GM19351 (cell line): ENCODE results near the gene TMCO5A.

ENCODE experiments used
- ATAC-seq: cut with Tn5 transposase; IDR thresholded peaks from one replicate; pipeline ENCODE4 v1.9.1; 2021; ENCODE audit warnings: mild to moderate bottlenecking, moderate library complexity; ENCODE audit not compliant: unreplicated experiment

Gene TMCO5A

DNA sequence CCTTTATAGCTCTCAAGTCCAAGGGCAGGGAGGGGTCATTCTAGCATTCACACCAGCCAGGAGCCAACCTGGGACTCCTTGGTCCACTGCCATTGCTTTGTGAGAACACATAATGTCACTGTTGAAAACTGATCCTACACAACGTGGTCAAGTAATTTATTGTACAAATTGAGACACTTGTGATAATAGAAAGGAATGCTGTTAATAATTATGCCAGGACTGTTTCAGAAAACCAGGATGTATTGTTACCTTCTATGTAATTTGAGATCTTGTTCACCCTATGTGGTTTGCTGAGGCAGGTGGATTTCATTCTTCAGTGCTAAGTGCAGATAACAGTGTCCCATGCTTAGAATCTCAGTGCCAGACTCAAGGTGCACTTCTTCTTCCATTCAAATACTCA, 33.3 kb downstream of the TMCO5A start:
- no peak for ATAC-seq

DNA sequence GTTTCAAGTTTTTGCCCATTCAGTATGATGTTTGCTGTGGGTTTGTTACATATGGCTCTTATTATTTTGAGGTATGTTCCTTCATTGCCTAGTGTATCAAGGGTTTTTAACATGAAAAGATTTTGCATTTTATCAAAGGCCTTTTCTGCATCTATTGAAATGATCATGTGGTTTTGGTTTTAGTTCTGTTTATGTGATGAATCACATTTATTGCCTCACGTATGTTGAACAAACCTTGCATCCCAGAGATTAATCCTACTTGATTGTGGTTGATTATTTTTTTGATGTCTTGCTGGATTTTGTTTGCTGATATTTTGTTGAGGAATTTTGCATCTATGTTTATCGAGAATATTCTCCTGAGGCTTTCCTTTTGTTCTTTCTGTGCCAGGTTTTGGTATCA, 39.4 kb downstream of the TMCO5A start:
- ATAC-seq = no peak

GRCh38 chr15:37978231-37978630, 43.8 kb downstream of the TMCO5A start:
- ATAC-seq = no peak

GRCh38 chr15:37979671-37980409, 45.4 kb downstream of the TMCO5A start:
- no peak for ATAC-seq

GRCh38 chr15:37981201-37981600, 46.8 kb downstream of the TMCO5A start:
- no peak for ATAC-seq

DNA sequence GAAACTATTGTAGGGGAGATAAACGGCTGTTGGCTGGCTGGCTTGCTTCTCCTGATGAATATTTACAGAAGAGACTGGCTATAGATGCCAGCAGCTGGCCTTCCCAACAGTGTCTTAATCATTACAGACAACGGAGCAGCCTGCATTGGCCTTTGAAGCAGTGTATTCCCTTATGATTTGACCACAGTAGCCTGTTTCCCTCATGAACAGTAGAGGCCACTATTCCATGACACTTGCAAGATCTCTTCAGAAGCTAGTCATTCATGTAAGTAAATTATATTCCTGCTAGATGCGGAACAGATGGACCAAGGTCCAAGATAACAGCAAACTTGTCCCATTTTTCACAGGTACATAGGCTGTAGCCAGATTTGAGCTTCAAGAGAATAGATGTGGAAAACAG, 47.3 kb downstream of the TMCO5A start:
- no peak for ATAC-seq

- ATAC-seq = no peak
These were observed 49.9 kb downstream of the TMCO5A start for GRCh38 chr15:37984368-37984767.

DNA sequence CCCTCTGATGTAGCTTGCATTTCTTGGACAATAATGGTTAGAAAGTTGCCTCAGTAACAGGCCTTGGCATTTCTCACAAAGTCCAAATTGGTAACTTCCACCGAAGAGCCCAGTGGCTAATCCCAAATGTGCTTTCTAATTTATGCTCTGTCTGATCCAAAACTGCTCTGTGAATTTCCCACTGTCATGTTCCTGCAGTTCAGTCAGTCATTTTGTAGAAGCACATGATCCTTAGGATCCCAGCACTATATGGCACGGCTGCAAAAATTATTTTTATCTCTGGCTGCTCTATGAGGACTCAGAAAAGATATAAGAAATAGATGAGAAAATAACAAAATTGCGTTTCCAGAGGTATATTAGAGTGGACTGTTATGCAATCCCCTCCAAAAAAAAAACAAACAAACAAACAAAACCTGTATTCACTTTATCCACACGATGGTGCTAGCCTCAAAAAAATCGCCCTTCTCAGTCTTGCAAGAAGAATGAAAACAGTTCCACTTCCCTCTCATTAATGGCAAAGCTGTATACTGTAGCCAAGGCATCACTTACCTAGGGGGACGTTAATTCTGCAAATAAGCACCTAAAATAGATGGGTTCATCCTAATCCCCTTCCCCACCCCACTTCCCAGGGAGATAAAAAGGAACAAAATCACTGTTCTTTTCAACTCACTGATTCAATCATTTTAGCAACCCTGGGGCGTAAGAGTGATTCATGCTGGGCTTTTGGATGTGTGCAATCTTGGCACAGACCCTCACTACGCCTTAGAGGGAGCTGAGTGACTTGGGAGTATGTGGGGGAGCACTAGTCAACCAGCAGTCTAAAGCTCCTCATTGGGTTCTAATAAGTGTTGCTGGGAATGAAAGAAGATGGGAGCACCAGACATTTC, 61.3 kb downstream of the TMCO5A start:
- ATAC-seq = peak; percentile 73
